ENCODE results near the gene PFKM. TPM values are rescaled to one million over a fixed set of nuclear protein-coding genes. Genes with fewer than 3 reads are reported as not detected.

Gene PFKM
- total and polyA plus RNA-seq, 2 of the 4 experiments (the other 2 are of a cell fraction) = 56.7 to 82.6 TPM

GRCh38 chr12:48194799-48195201 is 75.6 kb downstream of the PFKM start:
- no peak overlapping the region for H2BK120ac ChIP-seq (ENCODE audit: low read depth, low read length)
- intact Hi-C loops (cut with micrococcal nuclease) (loop anchor here (5.0 kb wide), 2 partner anchors 158 to 618 kb away; partner anchors contain the start of gene ZNF641), dilution Hi-C loops (cut with HindIII; ENCODE audit: low sequenced_read_pairs, unreplicated experiment) (no loop called here), in situ Hi-C loops (cut with MboI; ENCODE audit: low sequenced_read_pairs) (no loop called here)
- no peak overlapping the region for H3K4me2 ChIP-seq (ENCODE audit: low read depth, low read length)
- H3K18ac ChIP-seq (ENCODE audit: low read depth, low read length) = no peak overlapping the region
- no peak overlapping the region for H3K4ac ChIP-seq (ENCODE audit: low read depth, low read length)
- no peak overlapping the region for H2AK5ac ChIP-seq (ENCODE audit: low read depth, low read length)
- no peak overlapping the region for H4K5ac ChIP-seq (ENCODE audit: low read depth, low read length)
- ChIA-PET CTCF (interaction anchor here (0.6 kb wide), 1 partner anchor 423 kb away, joined by 3 read pairs; no protein-coding TSS in a partner anchor), POLR2A (ENCODE audit: unreplicated experiment) (no interaction called here)
- H2BK15ac ChIP-seq (ENCODE audit: low read depth, low read length) = no peak overlapping the region
- H3K4me3 ChIP-seq (ENCODE audit: insufficient read depth, low read depth, low read length) = no peak overlapping the region
- no peak overlapping the region for H3K23ac ChIP-seq (ENCODE audit: low read depth, low read length)
- no peak overlapping the region for H2BK20ac ChIP-seq (ENCODE audit: low read depth, low read length)
- H3K14ac ChIP-seq (replicated peaks; ENCODE audit: low read depth, low read length) = no peak overlapping the region
- WGBS, 2 experiments (ENCODE audit: extremely low coverage in 2 of 2, insufficient read length in 1 of 2) = no CpG with 5 or more reads among the region's 1 CpG
- ATAC-seq (ENCODE audit: low read depth) (no peak), DNase-seq (no peak)
- H2BK5ac ChIP-seq (ENCODE audit: low read depth, low read length, poor library complexity, severe bottlenecking) = no peak overlapping the region
- no peak overlapping the region for H3K9ac ChIP-seq (ENCODE audit: low read depth, low read length)
- H3K79me1 ChIP-seq (ENCODE audit: low read depth in 1 of 2, low read length in 2 of 2) = peaks cover 0 to 8% of the 10 kb centered on the region in 2 experiments; a peak in 2 of 4 replicates
- H4K20me1 ChIP-seq (ENCODE audit: insufficient read depth, low read length) = no peaks in the 10 kb centered on the region
- TF ChIP-seq RAD21 (IDR thresholded peaks at IDR 0.05; ENCODE audit: low read length) (no peak), CEBPB (IDR thresholded peaks at IDR 0.05; ENCODE audit: low read depth, low read length) (no peak)
- H2AK9ac ChIP-seq (replicated peaks; ENCODE audit: low read depth, low read length, poor library complexity) = no peak overlapping the region
- peaks cover 15% of the 10 kb centered on the region for H3K27me3 ChIP-seq (ENCODE audit: control insufficient read depth, insufficient read depth, low read length)
- no peaks in the 10 kb centered on the region for H3K9me3 ChIP-seq (ENCODE audit: control insufficient read depth, insufficient read depth, low read length)
- H3K56ac ChIP-seq (ENCODE audit: extremely low read depth, insufficient read depth, low read length) = no peak overlapping the region
- no TSS peak for BruUV-seq (replicated peaks)
- no peaks in the 10 kb centered on the region for H3K36me3 ChIP-seq (ENCODE audit: control insufficient read depth, insufficient read depth, low read length)
- H4K8ac ChIP-seq (ENCODE audit: low read depth in 2 of 2, low read length in 2 of 2) = no peak overlapping the region
- H3K27ac ChIP-seq (ENCODE audit: insufficient read depth, low read length) = no peak overlapping the region
- no peak overlapping the region for H4K91ac ChIP-seq (ENCODE audit: insufficient read depth, low read depth, low read length)
- H2AFZ ChIP-seq (replicated peaks; ENCODE audit: low read length, poor library complexity) = no peak overlapping the region
- peaks cover 5% of the 10 kb centered on the region; the same call in 1 of the 2 replicates for H3K4me1 ChIP-seq (ENCODE audit: control insufficient read depth, insufficient read depth, low read length)
- H3K9me1 ChIP-seq (ENCODE audit: insufficient read depth, low read length) = peaks cover 3% of the 10 kb centered on the region; the same call in 1 of the 2 replicates

Small RNA genes within 50 kb of the gene (microRNA-seq; reads per million reads assigned to microRNA genes)
- gene MIR6505 (ENCODE audit: insufficient read depth in 1 of 2, insufficient read length in 1 of 2, unreplicated experiment in 1 of 2) = 1.1 to 2.1 reads per million in 2 experiments
- not detected for gene RNU6-1203P (ENCODE audit: insufficient read depth, insufficient read length)

Small RNA genes within 50 kb of the gene (small RNA-seq; reads per million reads assigned to genes)
- 0 to 7.3 (median 1.3) reads per million in 5 experiments for gene MIR6505
- 0 reads per million in 5 experiments for gene RNU6-1203P

Other genes with a start within 250 kb of the PFKM start
- gene VDR, start 214.4 kb upstream of the PFKM start, total RNA-seq (2012; rRNA removed) = 3.9 and 5.4 TPM in 2 replicates
- gene VDR, start 214.4 kb upstream of the PFKM start, polyA plus RNA-seq (2012; rRNA removed) = 8.5 and 10.8 TPM in 2 replicates
- gene TMEM106C, start 155.8 kb upstream of the PFKM start, total RNA-seq (2012; rRNA removed) = 63.9 and 72.1 TPM in 2 replicates
- gene TMEM106C, start 155.8 kb upstream of the PFKM start, polyA plus RNA-seq (2012; rRNA removed) = 66.4 and 74.6 TPM in 2 replicates
- not detected in 2 replicates for gene COL2A1, start 114.9 kb upstream of the PFKM start, total RNA-seq (2012; rRNA removed)
- gene COL2A1, start 114.9 kb upstream of the PFKM start, polyA plus RNA-seq (2012; rRNA removed) = 0.05 TPM in 1 of 2 replicates, not detected in the other
- gene SENP1, start 13.3 kb upstream of the PFKM start, total RNA-seq (2012; rRNA removed) = 22.5 and 25.3 TPM in 2 replicates
- 6.9 and 7.2 TPM in 2 replicates for gene SENP1, start 13.3 kb upstream of the PFKM start, polyA plus RNA-seq (2012; rRNA removed)
- 20.8 and 26.7 TPM in 2 replicates for gene ASB8, start 38.2 kb downstream of the PFKM start, total RNA-seq (2012; rRNA removed)
- gene ASB8, start 38.2 kb downstream of the PFKM start, polyA plus RNA-seq (2012; rRNA removed) = 19.3 and 22.9 TPM in 2 replicates
- under 0.01 and 0.18 TPM in 2 replicates for gene CCDC184, start 64.3 kb downstream of the PFKM start, total RNA-seq (2012; rRNA removed)
- gene CCDC184, start 64.3 kb downstream of the PFKM start, polyA plus RNA-seq (2012; rRNA removed) = 0.22 TPM in 2 replicates
- not detected in 2 replicates for gene OR10AD1, start 83.9 kb downstream of the PFKM start, total RNA-seq (2012; rRNA removed)
- gene OR10AD1, start 83.9 kb downstream of the PFKM start, polyA plus RNA-seq (2012; rRNA removed) = not detected in 2 replicates
- 3.9 and 5.2 TPM in 2 replicates for gene ZNF641, start 231.6 kb downstream of the PFKM start, total RNA-seq (2012; rRNA removed)
- 2.3 and 2.5 TPM in 2 replicates for gene ZNF641, start 231.6 kb downstream of the PFKM start, polyA plus RNA-seq (2012; rRNA removed)